HG02970 (cell line): Measurements from ENCODE around the gene SIGLECL1.
"Not testable (repeated sequence)": the region's sequence is repeated elsewhere in the genome, so short reads cannot be mapped to it uniquely, and the experiment has no call there.

Experiments
- ATAC-seq: cut with Tn5 transposase; IDR thresholded peaks from one replicate; pipeline ENCODE4 v1.9.1; 2021; ENCODE audit warnings: mild to moderate bottlenecking, moderate library complexity, moderate number of reproducible peaks; ENCODE audit not compliant: unreplicated experiment, low FRiP score

Gene SIGLECL1

DNA sequence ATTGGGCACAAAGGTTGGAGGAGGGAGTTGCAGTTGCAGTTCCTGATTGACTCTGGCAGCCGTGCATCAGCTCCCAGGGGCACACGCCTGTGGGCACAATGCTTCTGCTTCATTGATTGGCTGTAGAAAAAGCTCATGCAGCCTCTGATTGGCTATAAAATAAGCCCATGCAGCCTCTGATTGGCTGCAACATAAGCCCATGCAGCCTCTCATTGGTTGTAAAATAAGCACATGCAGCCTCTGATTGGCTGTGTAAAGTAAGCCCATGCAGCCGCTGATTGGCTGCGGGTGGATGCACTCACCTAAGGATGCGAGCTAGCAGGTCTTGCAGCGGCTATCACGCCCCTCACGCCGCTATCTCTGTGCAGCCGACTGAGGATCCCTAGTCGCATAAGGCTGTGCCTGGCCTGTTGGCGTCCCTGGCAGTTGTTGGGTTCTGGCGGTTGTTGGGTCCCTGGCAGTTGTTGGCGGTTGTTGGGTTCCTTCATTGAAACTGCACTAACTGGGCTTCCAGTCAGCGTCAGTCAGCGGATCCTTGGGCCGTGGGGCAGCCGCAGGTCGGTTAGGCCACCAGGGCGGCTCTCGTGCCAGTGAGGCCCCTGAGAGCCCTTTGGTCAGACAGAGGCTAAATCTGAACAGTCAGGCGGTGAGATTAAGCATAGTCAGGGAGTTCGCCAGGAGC lies at the start of gene SIGLECL1:
TSS of gene SIGLECL1 (plus strand) at position 295 of the 682 bp plus-strand sequence. CDS start 12,993 bp downstream, outside the sequence.
- no peak for ATAC-seq

DNA sequence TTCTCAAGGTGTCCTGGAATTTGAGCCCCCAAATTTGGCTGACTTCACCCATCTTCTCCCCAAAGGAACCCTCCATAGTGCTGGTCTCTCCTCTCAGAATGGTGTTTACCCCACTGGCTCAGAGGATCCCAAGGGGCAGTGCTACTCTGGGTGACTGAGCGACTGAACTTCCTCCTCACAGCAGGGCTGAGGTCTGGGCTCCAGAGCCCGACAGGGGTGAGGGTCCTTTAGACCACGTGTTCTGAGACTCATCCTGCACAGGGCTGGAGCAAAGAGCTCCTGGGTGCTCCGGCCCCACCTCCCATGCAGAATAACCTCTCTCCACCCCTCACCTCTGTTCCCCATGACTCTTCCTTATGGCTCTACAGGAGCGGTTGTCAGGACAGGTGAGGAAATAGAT lies 49.2 kb upstream of the SIGLECL1 start:
- no peak for ATAC-seq

DNA sequence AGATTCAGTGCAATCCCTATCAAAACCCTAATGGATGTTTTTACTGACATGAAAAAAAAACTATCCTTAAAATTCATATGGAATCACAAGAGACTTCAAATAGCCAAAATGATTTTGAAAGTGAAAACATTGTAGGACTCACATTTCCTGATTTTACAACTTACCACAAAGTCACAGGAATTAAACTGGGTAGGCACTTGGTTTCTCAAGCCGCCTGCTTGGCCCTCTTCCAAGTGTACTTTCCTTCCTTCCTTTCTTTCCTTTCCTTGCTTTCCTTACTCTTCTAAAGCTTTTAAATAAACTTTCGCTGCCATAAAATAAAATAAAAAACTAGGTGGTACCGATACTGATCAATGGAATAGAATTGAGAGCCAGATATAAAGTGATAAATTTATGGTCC lies 47.0 kb upstream of the SIGLECL1 start:
- no peak for ATAC-seq

DNA sequence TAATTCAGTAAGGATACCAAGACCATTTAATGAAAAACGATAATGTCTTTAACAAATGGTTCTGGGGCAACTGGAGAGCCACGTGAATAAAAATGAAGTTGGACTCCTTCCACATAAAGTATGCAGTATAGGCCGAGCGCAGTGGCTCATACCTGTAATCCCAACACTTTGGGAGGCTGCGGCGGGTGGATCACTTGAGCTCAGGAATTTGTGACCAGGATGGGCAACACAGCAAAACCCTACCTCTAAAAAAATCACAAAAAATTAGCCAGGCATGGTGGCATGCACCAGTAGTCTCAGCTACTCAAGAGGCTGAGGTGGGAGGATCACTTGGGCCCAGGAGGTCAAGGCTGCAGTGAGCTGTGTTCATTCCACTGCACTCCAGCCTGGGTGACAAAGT lies 46.6 kb upstream of the SIGLECL1 start:
- ATAC-seq = no peak

DNA sequence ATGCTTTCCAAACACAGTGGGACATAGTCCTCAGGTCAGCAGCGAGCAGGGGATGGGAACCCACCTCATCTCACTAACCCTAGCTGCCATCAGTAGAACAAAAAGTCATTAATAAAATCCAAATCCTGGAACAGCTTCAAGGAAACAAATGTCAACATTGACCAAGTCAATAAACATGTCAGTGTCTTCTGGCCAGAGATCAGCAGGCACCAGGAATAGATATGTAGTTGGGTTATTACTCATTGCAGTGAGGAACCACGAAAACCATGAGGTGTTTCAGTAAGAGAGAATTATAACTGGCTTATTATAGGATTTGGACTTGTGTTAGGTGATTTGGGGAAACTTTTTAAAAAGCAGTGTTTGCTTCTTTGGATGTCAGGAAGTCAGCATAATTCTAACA lies 43.1 kb upstream of the SIGLECL1 start:
- ATAC-seq = no peak

DNA sequence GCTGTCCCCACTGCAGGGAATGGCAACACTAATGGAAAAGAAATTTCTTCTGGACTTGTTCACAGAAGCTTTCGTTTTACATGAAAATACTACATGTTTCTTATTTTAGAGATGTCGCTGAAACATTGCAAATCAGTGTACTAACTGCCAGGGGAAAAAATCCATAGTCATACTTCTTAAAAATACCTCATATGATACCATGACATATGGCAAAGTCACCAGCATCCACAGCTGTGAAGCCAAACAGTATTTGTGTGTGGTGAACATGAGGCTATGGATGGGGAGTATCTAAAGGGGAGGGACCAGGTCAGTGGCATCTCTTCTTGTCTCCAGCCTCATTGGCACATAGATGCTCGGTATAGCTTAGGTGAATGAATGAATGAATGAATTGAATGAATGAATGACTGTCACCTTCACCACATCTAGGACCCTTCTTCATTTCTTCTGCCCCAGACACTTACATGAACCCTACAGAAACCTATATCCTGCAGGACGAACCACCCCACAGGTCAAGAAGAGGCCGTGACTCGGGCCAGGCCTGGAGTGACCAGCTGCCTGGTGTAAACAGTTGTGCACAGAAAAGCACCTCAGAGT lies 40.6 kb upstream of the SIGLECL1 start:
- ATAC-seq = no peak

DNA sequence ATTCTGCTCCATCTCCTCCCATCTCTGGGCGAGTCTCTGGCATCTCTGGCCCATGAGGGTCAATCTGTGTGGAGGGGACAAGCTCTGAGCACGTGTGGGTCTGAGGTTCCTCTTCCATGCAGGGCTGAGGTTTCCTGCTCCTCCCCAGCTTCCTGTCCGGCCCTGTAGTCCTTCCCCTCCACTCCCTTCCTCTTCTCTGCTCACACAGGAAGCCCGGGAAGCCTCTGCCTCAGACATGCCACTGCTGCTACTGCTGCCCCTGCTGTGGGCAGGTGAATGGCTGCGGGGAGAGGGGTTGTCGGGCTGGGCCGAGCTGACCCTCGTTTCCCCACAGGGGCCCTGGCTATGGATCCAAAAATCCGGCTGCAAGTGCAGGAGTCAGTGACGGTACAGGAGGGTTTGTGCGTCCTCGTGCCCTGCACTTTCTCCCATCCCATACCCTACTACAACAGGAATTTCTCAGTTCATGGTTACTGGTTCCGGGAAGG lies 40.0 kb upstream of the SIGLECL1 start:
- not testable (repeated sequence) for ATAC-seq

DNA sequence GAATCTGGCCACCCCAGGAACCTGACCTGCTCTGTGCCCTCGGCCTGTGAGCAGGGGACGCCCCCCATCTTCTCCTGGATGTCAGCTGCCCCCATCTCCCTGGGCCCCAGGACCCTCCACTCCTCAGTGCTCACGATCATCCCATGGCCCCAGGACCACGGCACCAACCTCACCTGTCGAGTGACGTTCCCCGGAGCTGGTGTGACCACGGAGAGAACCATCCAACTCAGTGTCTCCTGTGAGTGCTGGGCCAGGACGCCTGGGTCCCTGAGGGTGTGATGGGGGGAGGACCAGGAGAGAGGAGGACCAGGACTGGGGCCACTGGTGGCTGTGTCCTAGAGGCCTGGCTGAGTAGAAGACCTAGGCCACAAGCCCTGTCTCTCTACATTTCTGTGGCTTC lies 39.0 kb upstream of the SIGLECL1 start:
- ATAC-seq = no peak

DNA sequence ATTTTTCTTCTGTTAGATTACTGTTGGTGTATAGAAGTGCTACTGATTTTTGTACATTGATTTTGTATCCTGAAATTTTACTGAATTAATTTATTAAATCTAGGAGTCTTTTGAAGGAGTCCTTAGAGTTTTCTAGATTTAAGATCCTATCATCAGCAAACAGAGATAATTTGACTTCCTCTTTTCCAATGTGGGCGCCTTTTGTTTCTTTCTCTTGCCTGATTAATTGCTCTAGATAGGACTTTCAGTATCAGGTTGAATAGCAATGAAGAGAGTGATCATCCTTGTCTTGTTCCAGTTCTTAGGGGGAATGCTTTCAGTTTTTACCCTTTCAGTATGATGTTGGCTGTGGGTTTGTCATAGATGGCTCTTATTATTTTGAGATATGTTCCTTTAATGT lies 31.6 kb upstream of the SIGLECL1 start:
- no peak for ATAC-seq

DNA sequence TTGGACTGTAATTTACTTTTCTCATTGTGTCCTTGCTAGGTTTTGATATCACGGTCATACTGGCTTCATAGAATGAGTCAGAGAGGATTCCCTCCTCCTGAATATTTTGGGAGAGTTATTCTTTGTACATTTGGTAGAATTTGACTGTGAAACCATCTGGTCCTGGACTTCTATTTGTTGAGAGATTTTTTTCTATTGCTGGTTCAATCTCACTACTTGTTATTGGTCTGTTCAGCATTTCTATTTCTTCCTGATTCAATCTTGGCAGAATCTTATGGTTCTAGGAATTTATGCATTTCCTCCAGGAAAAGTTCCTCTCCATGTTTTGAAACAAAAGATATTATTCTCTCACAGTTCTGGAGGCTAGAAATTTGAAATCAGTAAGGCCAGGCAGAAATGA lies 30.9 kb upstream of the SIGLECL1 start:
- ATAC-seq = no peak

DNA sequence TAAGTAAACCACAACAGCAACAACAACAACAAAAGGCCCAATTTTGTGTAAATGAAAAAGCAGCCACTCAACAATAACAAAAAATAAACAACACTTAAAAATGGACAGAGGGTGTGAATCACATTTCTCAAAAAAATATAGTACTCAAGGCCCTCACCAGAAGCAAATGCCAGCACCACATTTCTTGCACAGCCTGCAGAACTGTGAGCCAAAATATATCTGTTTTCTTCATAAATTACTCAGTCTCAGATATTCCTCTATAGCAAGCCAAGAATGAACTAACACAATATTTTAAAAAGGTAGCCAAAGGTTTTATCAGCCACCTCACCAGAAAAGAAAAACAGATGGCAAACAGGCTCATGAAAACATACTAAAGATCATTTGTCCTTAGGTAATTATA lies 29.9 kb upstream of the SIGLECL1 start:
- no peak for ATAC-seq

DNA sequence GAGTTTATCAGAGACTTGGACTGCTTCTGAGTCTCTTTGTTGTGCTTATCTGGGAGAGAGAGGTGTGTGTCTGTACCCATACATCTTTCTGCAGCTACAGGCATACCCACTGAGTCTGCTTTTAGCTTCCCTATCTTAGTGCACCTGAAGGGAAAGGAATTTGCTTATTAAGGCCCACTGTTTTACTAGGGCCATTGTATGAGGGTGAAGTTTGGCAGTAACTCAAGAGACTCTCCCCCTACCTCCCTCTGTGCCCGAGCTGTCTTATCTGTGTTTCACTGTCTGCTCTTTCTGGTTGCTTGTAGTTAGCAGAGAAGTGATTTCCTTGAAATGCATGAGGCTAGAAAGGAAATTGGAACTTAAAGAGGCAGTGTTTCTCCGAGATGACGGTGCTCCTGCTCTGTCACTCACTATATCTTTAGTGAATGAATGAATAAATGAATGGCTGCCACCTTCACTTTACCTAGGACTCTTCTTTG lies 26.7 kb upstream of the SIGLECL1 start:
- ATAC-seq = no peak

DNA sequence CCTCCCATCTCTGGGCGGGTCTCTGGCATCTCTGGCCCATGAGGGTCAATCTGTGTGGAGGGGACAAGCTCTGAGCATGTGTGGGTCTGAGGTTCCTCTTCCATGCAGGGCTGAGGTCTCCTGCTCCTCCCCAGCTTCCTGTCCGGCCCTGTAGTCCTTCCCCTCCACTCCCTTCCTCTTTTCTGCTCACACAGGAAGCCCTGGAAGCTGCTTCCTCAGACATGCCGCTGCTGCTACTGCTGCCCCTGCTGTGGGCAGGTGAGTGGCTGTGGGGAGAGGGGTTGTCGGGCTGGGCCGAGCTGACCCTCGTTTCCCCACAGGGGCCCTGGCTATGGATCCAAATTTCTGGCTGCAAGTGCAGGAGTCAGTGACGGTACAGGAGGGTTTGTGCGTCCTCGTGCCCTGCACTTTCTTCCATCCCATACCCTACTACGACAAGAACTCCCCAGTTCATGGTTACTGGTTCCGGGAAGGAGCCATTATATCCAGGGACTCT lies 25.9 kb upstream of the SIGLECL1 start, which contains the start of gene CD33:
TSS of gene CD33 (plus strand) at position 183 of the 496 bp plus-strand sequence. CDS start at position 222, 39 bp downstream.
- ATAC-seq = not testable (repeated sequence)

DNA sequence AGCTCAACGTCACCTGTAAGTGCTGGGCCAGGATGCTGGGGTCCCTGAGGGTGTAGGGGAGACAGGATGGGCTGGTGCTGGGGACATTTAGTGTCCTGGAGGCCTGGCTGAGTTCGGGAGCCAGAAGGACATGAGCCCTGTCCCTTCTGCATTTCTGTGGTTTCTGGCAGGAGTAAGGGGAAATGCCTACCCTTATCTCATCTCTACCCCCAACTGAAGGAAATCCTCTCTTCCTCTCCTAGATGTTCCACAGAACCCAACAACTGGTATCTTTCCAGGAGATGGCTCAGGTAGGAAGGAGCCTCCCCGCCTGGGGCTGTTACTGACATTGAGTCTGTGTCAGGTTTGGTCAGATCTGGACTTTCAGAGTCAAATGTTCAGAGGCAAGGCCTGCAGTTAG lies 24.8 kb upstream of the SIGLECL1 start:
- no peak for ATAC-seq

DNA sequence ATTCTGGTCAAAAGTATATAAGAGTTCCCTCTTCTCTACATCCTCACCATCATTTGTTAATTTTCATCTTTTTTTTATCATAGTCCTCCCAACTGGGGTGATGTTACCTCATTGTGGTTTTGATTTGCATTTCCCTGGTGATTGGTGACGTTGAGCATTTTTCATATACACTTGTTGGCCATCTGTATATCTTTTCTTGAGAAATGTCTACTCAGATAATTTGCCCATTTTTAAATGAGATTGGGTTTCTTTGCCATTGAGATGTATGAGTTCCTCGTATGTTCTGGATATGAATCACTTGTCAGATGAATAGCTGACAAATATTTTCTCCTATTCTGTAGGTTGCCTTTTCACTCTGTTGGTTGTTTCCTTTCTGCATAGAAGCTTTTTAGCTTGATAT lies 23.6 kb upstream of the SIGLECL1 start:
- no peak for ATAC-seq

DNA sequence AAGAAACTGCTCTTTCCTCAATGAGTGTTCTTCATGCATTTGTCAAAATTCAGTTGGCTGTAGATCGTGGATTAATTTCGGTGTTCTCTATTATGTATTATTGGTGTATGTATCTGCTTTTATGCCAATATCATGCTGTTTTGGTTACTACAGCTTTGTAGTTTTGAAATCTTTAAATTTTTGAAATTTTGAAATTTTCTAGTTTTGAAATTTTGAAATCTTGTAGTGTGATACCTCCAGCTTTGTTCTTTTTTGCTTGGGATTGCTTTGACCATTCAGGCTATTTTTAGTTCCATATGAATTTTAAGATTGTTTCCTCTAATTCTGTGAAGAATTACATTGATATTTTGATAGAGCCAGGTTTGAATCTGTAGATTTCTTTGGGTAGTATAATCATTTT lies 22.9 kb upstream of the SIGLECL1 start:
- no peak for ATAC-seq

DNA sequence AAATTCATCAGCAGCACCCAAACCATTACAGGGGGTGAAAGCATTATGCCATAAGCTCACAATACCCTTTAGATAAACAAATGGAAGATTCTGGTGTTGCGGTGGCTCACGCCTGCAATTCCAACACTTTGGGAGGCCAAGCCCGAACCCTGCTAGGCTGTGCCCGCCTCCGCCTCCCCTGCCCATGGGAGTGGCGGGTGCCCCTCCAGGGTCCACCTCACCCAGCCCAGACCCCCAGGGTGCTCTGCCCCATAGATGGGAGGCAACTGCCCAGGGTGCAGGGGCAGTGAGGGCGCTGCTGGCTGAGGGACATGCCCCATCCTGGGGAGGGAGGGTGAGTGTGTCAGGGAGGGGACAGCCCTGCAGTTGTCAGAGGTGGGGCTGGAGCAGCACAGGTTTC lies 10.0 kb upstream of the SIGLECL1 start:
- no peak for ATAC-seq

DNA sequence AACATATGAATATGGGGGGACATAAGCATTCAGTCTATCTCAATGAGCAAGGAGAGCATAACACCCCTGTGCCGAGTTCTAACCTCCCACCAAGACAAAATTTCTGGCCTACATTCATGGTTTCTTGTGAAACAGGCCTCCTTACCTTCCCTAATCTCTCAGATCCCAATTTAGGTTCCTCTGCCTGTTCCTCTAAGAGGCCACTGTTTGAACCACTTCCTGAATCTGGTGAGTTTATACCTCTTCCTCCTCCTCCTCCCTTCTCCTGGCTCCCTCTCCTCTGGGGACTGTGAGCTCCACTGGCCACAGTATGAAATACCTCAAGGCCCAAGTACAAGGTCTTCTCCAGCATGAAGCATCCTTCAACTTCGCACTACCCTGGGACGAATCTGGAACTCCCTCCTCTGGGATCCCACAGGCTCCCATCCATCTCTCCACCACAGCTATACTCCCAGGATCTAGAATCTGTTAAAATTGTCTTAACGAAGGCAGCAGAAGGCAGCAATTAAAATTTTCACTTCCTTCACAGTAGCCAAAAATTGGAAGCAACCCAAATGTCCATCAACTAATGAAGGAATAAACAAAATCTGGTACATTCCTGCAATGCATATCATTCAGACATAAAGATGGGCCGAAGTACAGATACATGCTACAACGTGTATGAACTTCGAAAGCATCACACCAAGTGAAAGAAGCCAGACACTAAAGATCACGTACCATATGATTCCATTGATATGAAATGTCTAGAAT lies 7.8 kb upstream of the SIGLECL1 start:
- no peak for ATAC-seq

DNA sequence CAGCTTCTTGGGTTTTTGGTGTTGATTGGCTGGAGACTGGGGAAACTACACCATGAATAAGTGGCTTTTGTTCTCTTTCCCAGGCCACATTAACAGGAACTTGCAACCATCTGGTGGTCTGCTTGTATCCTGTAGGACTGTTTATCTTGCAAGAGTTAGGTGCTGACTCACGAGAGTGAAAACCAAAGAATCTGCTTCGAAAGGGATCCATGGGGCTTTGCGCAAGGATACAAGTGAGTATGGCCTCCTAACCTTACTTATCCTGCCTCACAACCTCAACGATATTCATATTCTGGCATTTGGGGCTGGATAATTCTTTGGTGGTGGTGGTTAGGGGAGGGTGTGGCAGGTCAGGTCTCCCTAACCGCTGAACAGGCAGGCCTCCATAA lies 4.7 kb upstream of the SIGLECL1 start:
- no peak for ATAC-seq

DNA sequence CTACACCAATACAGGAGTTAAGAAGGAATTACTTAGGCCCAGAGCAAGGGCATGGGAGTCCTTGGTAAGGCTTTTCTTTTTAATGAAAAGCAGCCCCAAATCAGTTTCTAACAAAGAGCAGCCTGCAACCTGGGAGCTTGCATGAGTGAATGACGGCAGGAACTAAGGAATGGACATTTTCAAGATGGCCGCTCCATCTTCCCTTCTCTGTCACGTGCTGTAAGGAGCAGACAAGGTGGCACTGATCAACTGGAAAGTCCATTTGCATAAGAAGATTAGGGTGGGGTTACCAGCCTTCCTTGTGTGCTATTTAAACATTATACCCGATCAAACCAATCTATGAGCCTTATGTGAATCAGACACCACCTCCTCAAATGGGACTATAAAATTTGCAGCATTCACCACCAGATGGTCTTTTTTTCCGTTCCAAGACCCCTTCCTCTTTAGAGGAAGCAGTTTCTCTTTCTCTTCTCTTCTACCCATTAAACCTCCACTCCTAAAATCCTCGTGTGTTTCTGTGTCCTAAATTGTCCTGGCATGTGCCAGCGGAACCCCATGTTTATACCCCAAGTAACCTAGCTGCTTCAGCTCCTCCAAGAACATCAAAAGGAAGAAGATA lies 2.8 kb upstream of the SIGLECL1 start:
- no peak for ATAC-seq

DNA sequence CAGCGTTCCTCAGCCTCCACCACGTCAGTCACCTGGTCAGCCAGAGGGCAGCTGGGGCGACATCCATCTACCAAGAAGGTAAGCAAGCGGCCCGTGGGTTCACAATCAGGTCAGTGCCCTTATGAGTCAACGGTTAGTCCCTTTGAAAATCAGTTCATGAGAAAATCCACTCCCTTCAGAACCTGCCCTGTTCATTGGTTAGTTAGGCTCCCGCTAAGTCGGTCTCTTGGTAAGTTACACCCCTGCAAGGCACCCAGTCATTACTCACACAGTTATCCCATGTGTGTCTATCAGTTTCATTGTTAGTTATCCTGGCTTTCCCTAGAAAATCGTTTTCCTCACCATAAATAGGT lies 564 bp downstream of the SIGLECL1 start:
- ATAC-seq = no peak
